Head of caudate nucleus (tissue), 42 donors: ENCODE measurements around the gene HPSE2.

Experiments used
- DNase-seq, 42 donors: peaks; one replicate each; pipeline versions ENCODE4 v3.0.0 to v3.0.0-alpha.2; 2020 to 2021; ENCODE audit warnings: mixed read lengths in 7 of 42
- intact Hi-C: fragments of 100-400 bp; cut with DNase I; formaldehyde crosslinking; loops from one replicate; pipeline ENCODE4 v1.15.0; 2022

HPSE2 gene

GRCh38 chr10:98664329-98665042 lies 571.2 kb downstream of the HPSE2 start:
- intact Hi-C loops, result no loop called here
- peak in 1 of 42 donors; percentile 1 for DNase-seq

- DNase-seq, result peak in 1 of 42 donors; percentile 3
- intact Hi-C loops, result no loop called here
These were observed 575.7 kb downstream of the HPSE2 start for GRCh38 chr10:98659951-98660350.

- intact Hi-C loops, result no loop called here
- no peak for DNase-seq
These were observed 580.2 kb downstream of the HPSE2 start for GRCh38 chr10:98655492-98655891.

GRCh38 chr10:98649170-98649569 lies 586.5 kb downstream of the HPSE2 start:
- intact Hi-C loops, result no loop called here
- DNase-seq, result no peak

- intact Hi-C loops, result no loop called here
- DNase-seq, result no peak
These were observed 588.4 kb downstream of the HPSE2 start for GRCh38 chr10:98646998-98647917.

GRCh38 chr10:98644466-98644865 lies 591.2 kb downstream of the HPSE2 start:
- no peak for DNase-seq
- intact Hi-C loops, result no loop called here

GRCh38 chr10:98642281-98642680 lies 593.4 kb downstream of the HPSE2 start:
- intact Hi-C loops, result no loop called here
- DNase-seq, result no peak

GRCh38 chr10:98638920-98639319 lies 596.7 kb downstream of the HPSE2 start:
- no peak for DNase-seq
- intact Hi-C loops, result no loop called here

- intact Hi-C loops, result no loop called here
- DNase-seq, result peak in 1 of 42 donors; percentile 6
These were observed 598.7 kb downstream of the HPSE2 start for GRCh38 chr10:98636921-98637329.

GRCh38 chr10:98632456-98633150 lies 603.0 kb downstream of the HPSE2 start:
- DNase-seq, result no peak
- intact Hi-C loops, result no loop called here

GRCh38 chr10:98628206-98628605 lies 607.4 kb downstream of the HPSE2 start:
- DNase-seq, result no peak
- intact Hi-C loops, result no loop called here

- intact Hi-C loops, result no loop called here
- DNase-seq, result no peak
These were observed 607.9 kb downstream of the HPSE2 start for GRCh38 chr10:98627711-98628110.

GRCh38 chr10:98624963-98625362 lies 610.7 kb downstream of the HPSE2 start:
- DNase-seq, result no peak
- intact Hi-C loops, result no loop called here

GRCh38 chr10:98623176-98623575 lies 612.5 kb downstream of the HPSE2 start:
- no peak for DNase-seq
- intact Hi-C loops, result no loop called here

GRCh38 chr10:98621630-98622029 lies 614.0 kb downstream of the HPSE2 start:
- DNase-seq, result no peak
- intact Hi-C loops, result no loop called here

- DNase-seq, result no peak
- intact Hi-C loops, result no loop called here
These were observed 615.1 kb downstream of the HPSE2 start for GRCh38 chr10:98620503-98620902.

- DNase-seq, result no peak
- intact Hi-C loops, result no loop called here
These were observed 616.2 kb downstream of the HPSE2 start for GRCh38 chr10:98619446-98619845.

- intact Hi-C loops, result no loop called here
- no peak for DNase-seq
These were observed 617.6 kb downstream of the HPSE2 start for GRCh38 chr10:98617906-98618520.

- intact Hi-C loops, result no loop called here
These were observed 622.2 kb downstream of the HPSE2 start for GRCh38 chr10:98613446-98613845.

More at GRCh38 chr10:98613446-98613845, 622.2 kb downstream of the HPSE2 start:
- no peak for DNase-seq
